HG03520 (cell line): Measurements from ENCODE around the gene HOXD1.

Source experiments
- ATAC-seq: cut with Tn5 transposase; IDR thresholded peaks from one replicate; pipeline ENCODE4 v1.9.1; 2021; ENCODE audit warnings: mild to moderate bottlenecking, moderate library complexity; ENCODE audit not compliant: unreplicated experiment

Gene HOXD1

DNA sequence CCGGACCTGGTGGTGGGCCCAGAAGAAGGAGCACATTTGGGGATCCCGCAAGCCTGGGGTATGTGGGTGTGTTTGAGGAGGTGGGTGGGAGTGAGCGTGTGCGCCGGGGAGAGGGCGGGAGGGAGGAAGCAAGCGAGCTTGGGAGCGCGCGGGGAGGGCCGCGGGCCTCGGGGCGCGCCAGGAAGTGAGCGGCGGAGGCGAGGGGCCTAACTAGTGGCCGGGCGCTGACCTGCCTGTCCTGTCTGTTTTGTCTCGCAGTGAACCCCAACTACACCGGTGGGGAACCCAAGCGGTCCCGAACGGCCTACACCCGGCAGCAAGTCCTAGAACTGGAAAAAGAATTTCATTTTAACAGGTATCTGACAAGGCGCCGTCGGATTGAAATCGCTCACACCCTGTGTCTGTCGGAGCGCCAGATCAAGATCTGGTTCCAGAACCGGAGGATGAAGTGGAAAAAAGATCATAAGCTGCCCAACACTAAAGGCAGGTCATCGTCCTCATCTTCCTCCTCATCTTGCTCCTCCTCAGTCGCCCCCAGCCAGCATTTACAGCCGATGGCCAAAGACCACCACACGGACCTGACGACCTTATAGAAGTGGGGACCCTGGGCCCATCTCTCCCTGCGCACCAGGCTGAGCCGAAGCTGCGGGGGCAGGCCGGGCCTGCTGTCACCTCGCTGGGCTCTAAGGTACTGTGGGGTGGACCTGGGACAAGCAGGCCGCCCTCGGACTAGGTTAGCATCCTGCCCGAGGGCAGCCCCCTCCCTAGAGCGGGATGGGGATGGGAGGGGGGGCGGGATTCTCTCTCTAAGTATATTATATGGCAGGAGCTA, 35.9 kb upstream of the HOXD1 start:
- ATAC-seq: no peak

DNA sequence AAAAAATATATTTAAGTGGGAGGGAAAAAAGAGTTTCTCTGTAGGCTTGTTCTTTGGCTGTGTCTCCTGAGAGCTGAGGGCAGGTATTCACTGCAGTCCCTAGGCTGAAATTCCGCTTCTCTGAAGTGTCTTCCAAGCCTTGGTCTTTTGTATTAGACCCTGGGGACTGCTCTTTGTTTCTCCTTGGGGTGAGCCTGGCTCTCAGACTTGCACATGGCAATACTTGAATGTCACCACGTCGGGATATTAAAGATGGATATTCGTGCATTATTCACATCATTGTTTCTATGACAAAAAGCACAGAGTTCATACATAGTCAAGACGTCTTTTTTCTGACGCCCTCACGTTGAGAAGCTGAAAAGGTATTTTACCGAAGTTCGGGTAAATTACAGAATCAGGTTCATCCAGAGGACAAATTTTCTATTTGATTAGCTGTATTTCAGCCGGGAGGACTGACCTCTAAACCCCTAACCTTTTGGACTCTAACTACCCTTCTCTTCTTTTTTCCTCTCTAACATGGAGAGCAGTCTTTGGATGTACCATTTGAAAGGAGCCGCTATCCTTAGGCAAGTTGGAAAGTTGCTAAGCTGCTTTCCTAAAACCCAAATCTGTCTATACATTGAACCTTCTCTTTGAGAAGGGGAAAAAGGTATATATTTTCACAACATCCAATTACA, 33.8 kb upstream of the HOXD1 start:
- ATAC-seq: no peak

DNA sequence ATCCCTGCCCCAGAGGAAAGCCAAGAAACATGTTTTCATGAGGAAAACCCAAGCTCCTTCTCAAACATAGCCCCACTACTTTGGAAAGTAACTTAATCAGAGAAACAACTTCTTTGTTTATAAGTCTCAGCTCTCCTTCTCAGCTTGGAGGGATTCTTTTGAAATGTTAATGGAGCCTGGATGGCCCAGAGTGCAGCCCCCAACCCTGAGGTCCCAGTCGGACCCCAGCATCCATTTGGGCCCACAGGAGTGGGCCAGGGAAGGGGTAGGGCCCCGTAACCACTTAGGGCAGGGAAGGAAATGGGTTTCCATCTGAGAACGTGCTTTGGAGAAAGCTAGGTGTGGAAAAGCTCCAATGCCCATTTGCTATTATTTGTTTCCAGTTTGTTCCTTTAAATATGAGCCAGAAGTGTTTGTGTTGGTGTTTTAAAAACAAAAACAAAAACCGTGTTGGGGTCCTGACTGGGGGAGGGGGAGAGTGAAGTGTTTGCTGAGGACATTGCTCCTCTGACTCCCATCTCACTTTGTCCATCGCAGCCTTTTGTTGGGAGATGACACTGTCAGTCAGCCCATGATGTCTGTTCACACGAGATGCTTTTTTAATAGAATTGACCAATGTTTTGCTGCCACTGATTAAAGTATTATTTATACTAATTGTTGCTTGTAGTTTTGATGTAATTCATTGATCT, 33.0 kb upstream of the HOXD1 start:
- ATAC-seq: no peak

DNA sequence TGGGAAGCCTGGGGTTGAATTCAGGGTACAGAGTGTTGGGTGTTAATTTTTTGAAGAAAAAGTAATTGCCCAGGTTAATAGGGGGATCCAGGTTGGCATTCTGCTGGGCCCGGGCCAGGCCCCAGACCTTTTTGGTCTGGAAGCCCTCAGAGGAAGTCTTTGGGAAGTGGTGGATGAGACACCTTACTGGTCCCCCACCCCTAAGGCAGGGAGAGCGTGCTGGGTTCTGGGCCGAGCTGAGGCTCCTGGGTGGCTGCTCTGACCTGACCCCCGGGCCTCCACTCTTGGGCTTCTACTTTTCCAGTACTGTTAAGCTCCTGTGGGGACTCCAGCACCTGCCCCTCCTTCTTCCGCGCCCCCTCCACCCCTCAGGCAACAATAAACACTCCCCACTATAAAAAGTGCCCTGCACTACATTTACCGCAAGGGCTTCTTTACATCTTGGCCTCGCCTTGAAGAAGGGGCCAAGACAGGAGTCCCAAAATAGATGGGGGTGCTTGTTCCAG, 32.1 kb upstream of the HOXD1 start:
- no peak for ATAC-seq

DNA sequence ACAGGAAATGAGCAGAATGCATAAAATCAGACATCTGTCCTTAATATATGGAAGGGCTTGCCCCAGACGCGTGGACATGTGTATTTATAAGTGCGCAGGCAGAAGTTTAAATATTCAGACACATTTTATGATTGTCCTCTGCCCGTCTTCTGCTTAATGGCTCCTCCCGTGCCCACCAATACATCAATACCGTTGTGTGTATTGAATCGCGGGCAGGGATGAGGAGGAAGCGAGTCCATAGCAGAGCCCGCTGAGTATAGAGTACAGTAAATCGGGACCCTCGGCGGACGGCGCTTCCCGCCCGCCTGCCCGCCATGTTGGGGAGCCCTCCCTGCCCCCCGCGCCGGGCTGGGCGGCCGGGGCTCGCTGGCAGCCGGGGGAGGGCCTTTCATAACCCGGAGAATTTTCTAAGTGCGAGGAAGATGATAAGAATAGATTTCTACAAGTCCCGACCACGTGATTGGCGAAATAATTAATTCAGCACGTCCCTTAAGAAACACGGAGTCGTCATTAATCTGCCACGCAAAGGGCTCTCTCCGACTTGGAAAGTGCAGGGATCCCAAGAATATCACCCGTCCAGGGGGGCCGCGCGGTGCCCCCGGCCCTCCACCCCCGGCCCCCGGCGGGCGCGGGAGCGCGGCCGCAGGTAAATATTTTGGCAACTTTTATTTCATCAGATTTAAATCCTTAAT, 31.5 kb upstream of the HOXD1 start, which contains the start of gene HOXD3:
HOXD3 (plus strand) TSS at position 501 of the 692 bp plus-strand sequence. CDS start 11,808 bp downstream, outside the sequence.
- no peak for ATAC-seq

DNA sequence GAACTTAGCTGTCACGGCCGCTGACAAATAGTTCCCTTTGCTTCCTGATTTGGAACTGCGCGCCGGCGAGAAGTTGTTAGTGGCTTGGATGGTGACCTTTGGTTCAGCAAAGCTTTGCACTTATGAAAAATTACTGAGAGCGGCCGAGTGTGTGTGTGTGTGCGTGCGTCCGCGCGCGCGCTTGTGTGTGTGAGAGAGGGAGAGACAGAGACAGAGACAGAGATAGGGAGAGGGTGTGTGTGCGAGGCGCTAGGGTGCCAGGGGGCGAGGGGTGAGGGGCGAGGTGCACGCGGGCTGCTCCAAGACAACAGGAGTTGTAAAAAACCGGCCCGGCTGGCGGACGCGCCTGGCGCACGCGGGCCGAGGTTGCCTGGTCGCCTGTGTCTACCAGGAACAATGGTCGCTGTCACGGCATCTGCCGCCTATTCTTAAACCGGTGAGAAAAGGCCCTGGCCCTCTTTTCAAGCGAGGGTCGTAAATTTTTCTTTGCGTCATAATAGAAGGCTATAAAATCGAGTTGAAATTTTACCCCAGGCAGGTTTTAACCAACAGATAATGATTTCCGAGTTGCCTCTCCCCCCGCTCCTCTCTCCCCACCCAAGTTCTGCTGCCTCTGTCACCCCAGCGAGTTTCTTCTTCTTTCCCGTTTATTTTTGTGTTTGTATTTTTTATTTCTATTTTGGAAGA, 30.8 kb upstream of the HOXD1 start:
- ATAC-seq: no peak

DNA sequence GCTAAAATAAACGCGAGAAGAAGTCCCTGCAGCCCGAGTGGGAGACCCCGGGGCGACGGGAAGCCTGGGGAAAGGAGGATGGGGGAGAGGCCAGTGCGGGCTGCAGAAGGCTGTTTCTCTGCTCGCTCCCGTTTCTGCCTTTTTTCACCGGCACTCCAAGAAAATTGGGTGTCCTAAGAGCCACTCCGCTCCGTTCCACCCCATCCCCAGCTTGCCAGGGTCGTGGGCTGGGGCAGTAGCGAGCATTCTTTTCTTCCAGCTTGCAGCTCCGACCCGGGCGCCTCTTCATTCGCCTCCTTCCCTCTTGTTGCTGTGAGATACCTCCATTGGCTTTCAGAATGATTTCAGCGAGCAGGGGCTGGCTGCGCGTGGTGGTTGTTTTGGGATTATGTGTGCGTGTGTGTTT, 30.3 kb upstream of the HOXD1 start:
- ATAC-seq: no peak

DNA sequence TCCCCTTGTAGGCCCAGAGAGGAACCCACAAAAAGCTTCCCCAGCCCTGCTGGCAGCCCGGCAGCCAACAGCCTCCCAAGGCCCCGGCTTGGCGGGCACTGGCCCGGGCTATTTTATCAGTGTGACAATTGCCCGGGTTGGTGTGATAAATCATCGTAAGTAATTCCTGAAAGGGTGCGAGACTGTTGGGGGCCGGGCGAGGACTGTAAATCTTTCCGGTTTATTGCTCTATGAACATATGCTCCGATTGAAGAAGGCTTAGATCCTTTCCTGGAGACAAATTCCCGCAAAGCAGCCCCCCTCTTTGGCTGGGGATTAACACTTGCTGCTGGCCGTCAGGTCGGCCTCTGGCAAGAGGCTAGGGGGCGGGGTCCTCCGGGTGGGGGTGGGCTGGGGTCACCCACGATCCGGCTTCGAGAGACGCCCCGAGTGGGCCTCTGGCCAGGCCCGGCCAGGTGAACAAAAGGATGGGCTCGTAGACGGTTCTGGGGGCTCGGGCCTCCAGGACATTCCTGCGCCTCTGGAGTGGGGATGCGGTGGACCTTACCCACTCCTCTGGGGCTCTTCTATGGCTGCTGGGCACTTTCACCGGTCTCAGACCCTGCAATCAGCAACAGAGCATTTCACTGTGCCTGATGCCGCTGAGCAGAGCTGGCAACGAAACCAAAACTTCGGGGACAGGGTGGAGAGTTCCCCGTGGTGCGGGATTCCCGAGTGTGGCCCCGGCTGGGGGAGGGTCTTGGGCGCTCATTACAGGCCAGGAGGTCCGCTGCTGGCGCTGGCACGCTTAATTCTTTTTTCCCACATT, 29.4 kb upstream of the HOXD1 start:
- no peak for ATAC-seq

DNA sequence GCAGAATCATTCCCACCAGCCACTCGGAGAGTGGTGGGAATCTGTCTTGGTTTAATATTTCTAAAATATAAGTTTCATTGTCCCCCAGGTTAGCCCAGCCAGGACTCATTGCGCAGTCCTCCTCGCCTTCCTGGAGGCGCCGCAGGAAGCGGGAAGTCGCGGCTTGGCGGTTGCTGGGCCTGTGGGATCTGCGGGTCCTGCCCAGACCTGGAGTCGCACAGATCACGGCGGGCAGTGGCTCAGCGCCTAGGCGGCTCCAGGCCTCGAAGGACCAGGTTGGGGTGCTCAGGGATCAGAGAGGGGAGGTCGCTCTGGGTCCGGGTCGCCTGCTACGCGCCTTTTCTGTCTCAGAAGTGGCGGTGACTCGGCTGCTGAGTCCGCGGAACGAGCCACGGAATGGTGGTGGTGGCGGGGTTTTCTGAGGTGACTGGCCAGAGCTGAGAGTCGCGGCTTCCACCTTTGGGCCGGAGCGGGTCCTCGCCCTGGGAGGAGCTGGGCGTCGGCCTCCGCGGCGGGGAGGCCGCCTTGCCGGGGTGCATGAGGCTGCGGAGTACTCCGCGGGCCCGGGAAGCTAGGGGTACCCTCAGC, 28.7 kb upstream of the HOXD1 start:
- ATAC-seq: no peak

DNA sequence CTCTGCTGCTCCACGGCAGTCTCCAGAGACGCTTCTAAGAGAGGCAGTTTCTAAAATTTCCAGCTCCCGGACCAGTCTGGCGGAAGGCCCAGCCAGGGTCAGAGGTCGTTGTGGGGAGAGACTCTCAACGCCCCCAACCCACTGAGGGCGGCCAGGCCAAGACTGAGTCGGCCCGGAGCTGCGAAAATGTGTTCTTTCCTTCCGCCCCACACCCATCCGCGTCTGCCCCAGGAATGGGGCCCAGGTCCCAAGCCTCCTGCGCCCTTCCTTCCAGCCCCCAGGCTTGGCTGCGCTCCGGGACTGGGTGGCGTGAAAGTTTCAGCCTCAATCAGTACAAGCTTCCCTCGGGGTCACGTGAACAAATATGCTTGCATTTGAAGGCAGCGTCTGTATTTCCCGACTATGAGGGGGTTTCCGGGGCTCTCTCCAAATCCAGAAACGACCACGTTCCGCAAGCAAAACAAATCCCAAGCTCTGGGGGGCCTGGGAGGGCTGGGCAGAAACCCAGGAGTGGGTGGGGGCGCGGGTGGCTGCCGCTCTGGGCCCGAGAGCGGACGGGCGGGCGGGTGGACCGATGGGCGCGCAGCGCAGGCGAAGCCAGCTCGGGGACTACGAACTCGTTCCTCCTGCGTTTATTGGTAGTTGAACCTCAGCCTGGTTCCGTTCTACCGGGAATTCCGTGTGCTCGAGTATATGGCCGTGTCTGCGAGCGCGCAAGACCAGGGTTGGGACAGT, 28.1 kb upstream of the HOXD1 start:
- ATAC-seq: no peak

DNA sequence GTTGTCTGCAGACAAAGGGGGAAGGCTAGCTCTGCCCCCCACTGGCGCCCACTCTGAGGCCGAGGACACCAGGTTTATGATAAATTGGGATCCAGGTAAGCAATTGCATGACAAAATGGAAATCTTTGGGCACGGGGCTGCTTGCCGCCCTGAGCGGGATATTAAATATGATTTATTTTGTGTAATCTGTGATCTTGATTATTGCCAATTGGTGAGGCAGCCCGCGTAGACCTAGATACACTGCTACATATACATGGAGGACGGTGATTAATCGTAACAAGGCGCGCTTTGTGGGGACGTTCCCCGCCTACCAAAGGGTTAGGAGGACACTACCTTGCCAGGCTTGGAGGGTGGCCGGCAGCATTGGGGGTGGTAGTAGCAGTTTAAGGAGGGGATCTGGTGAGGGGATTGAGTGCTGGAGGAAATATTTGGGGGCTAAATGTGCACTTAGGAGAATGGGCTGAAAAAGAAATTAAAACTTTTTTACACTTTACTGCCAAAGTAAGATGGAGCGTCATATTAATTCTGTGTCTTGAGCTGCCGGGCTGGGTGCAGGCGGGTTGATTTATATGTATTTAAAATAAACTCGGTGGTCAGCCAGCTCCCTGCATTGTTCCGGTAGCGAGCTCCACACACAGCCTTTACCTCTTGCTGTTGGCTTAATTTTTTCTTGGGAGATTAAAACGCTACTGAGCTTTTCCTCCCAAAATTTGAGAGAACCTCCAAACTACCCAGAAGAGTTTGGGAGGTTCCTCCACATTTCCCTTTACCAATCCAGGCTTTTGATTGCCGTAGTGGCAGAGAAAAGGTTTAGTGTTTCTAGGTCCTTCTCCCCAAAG, 27.3 kb upstream of the HOXD1 start:
- ATAC-seq: no peak

DNA sequence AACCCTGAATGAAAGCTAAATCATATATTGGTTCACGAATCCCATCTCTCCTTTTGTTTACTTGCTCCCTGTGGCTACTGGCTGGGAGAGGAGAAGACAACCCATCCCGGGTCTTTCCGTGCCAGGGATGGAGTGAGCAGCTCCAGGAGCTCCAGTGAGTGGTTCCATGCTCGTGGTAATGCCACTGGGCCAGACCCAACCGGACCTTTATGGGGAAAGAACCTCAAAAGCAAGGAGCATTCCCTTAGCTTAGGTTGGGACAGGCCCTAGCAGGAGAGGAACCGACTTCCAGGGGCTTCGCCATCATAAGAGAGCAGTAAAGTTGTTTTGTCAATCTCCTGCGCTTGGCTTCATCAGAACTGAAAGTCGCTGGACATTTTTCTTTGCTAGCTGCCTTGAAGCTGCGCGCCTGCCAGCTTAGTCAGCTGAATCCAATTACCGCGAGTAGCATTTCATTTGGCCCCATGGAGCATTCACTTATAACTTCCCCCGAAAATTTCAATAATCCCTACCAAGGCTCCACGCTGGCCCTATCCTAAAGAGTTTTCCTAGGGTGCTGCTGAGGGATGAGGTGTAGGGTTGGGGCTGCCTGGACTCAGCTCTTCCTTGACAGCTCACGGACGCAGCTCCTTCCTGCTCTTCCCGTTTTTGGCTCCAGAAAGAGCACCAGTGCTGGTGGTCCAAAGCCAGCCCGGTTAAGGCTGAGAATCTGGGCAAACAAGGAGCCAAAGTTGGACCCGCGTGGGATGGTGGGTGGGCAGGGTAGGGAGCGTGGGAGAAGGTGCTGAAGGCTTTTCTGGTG, 26.4 kb upstream of the HOXD1 start:
- ATAC-seq: no peak

DNA sequence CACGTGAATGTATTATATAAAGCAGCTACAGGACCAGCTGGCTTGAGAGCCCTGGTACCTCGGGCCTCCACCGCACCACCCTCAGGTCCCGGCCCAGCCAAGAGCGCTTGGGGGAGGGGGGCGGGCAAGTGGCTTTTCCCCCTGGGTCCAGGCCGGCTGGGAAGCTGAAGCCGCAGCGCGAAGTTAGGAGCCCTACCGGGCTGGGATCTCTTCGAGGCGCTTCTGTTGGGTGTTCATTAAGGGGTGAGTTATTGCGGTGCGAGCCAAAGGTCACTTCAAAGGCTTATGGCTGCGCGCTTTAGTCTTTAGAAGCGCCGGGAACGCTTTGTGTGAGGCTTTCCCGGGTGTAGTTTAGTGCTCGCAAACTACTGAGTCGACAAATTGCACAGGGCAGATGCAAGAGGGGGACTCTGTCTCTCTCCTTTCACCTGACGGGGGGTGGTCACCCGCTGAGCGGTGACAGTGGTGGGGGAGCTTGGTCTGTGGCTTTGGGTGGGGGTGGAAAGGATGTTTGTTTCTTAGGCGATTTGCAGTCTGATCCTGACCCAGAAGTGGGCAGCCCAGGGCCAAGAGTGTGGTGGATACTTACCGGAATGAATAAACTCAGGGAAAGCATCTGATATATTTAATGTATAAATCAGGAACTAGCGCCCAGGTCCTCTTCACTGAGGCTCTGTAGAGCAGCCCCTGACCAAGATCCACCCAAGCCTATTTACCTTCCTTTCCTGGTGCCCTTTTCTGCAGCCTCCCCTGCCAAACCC, 25.4 kb upstream of the HOXD1 start:
- ATAC-seq: no peak

DNA sequence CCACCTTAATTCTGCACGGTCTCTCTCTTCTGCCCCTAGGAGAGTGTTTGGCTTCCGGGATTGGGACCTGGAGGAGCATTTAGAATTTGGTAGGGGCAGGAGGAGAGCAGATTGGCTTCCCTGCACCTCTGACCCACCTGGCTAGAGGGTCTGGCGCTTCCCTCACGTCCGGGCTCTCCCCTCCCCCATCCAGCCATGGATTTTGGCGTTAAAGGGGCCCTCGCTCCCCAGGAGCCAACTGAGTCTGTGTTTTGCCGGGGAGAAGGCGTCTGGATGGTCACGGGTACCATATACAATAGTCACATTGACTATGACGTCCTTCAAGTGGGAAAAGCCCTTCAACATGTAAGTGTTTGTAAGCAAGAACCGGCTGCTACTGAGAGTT, 24.8 kb upstream of the HOXD1 start:
- no peak for ATAC-seq

DNA sequence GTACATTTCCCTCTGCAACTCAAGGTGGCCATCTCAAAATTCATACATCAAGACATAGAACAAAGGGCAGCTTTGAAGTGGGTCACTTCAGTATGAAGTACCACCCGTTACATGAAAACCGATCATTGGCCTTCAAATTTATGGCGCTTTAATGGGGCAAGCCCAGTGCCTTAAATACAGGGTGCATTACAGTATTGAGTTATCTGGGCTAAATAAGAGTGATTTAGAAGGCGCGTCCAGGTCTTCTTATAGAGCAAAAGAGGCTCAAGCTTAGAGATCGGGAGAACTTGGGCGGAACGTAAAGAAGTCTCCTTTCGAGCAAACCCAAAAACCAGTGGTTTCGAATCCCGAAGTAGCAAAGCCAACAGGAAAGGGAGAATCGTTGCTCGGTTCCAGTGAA, 24.3 kb upstream of the HOXD1 start:
- ATAC-seq: no peak
